Vagina (tissue), 2 donors: Measurements from ENCODE around the gene DMD.

Experiments used
- CTCF ChIP-seq, 3 experiments: fragments of 450-650 bp in 2 of 3; fragments of 200-600 bp in 1 of 3; sonication (generic) in 1 of 3; IDR thresholded peaks; one replicate each; pipeline ENCODE4 v1.5.1; 2017 to 2019; ENCODE audit warnings: antibody characterized with exemption in 3 of 3, mild to moderate bottlenecking in 2 of 3, moderate library complexity in 2 of 3
- POLR2AphosphoS5 ChIP-seq, 2 donors: sonication (generic); formaldehyde crosslinking; IDR thresholded peaks; one replicate each; pipeline ENCODE4 v1.9.0; 2017; ENCODE audit warnings: antibody characterized with exemption in 2 of 2, mild to moderate bottlenecking in 2 of 2, low read depth in 1 of 2; ENCODE audit not compliant: insufficient read depth in 1 of 2

- TF ChIP-seq CTCF (IDR thresholded peaks at IDR 0.05) (no peak), POLR2AphosphoS5 (IDR thresholded peaks at IDR 0.05; ENCODE audit: insufficient read depth in 1 of 2, low read depth in 1 of 2) (no peak)
These were observed 1411.1 kb downstream of the DMD start for GRCh38 chrX:31800219-31800618.
